Fibroblast of lung (primary cell): Measurements from ENCODE around the gene TSSC4. TPM values are rescaled to one million over a fixed set of nuclear protein-coding genes. Genes with fewer than 3 reads are reported as not detected.

Experiments used
- DNase-seq, 2 donors: peaks; one replicate each; pipeline versions ENCODE4 v3.0.0 to v3.0.0-alpha.2; 2010; ENCODE audit warnings: low read depth in 2 of 2
- H2AFZ ChIP-seq: 2 replicates; pipeline ENCODE4 v1.5.1; 2012; ENCODE audit warnings: low read length, control low read depth, inconsistent platforms
- H3K27ac ChIP-seq: 2 replicates; pipeline ENCODE4 v1.5.1; 2011; ENCODE audit warnings: low read length, control low read depth; ENCODE audit not compliant: insufficient read depth
- H3K27me3 ChIP-seq: 2 replicates; pipeline ENCODE4 v1.5.1; 2011; ENCODE audit warnings: mild to moderate bottlenecking, low read length; ENCODE audit not compliant: control insufficient read depth, insufficient read depth
- H3K36me3 ChIP-seq: 2 replicates; pipeline ENCODE4 v1.5.1; 2011; ENCODE audit warnings: low read length; ENCODE audit not compliant: control insufficient read depth, insufficient read depth
- H3K4me1 ChIP-seq: 2 replicates; pipeline ENCODE4 v1.5.1; 2011; ENCODE audit warnings: low read length; ENCODE audit not compliant: control insufficient read depth, insufficient read depth; ENCODE audit errors: extremely low read depth
- H3K4me2 ChIP-seq: 2 replicates; pipeline ENCODE4 v1.5.1; 2011; ENCODE audit warnings: low read length, control low read depth; ENCODE audit not compliant: insufficient read depth; ENCODE audit errors: extremely low read depth
- H3K4me3 ChIP-seq, 4 experiments: fragments of 200-600 bp in 1 of 4; sonication (generic) in 1 of 4; replicated peaks in 1 of 4; 2 replicates each; pipeline ENCODE4 v1.5.1; 2011 to 2016; ENCODE audit warnings: low read length in 4 of 4, low read depth in 3 of 4, mild to moderate bottlenecking in 3 of 4, control low read depth in 2 of 4, inconsistent platforms in 1 of 4, mixed read lengths in 1 of 4; ENCODE audit not compliant: insufficient read depth in 1 of 4; ENCODE audit errors: control extremely low read depth in 1 of 4
- H3K79me2 ChIP-seq: 2 replicates; pipeline ENCODE4 v1.5.1; 2012; ENCODE audit warnings: mild to moderate bottlenecking, low read length, inconsistent platforms; ENCODE audit not compliant: control insufficient read depth, insufficient read depth
- H3K9ac ChIP-seq: 2 replicates; pipeline ENCODE4 v1.5.1; 2011; ENCODE audit warnings: mild to moderate bottlenecking, low read length, control low read depth; ENCODE audit not compliant: insufficient read depth
- H3K9me3 ChIP-seq: 2 replicates; pipeline ENCODE4 v1.5.1; 2012; ENCODE audit warnings: low read depth, low read length; ENCODE audit not compliant: control insufficient read depth, insufficient read depth
- H4K20me1 ChIP-seq: 2 replicates; pipeline ENCODE4 v1.5.1; 2011; ENCODE audit warnings: low read length; ENCODE audit not compliant: control insufficient read depth, insufficient read depth; ENCODE audit errors: extremely low read depth
- CTCF ChIP-seq, 2 donors: IDR thresholded peaks in 1 of 2; conservative IDR thresholded peaks in 1 of 2; 1 replicate in 1 of 2; 2 replicates in 1 of 2; pipeline ENCODE4 v1.5.1; 2011 to 2012; ENCODE audit warnings: low read length in 2 of 2, control low read depth in 1 of 2, inconsistent platforms in 1 of 2, low read depth in 1 of 2, mild to moderate bottlenecking in 1 of 2
- EZH2 ChIP-seq: IDR thresholded peaks from 2 replicates; pipeline ENCODE4 v1.5.1; 2012; ENCODE audit warnings: low read length, control low read depth, mild to moderate bottlenecking; ENCODE audit errors: missing control alignments
- polyA plus RNA-seq, 2 donors: library from polyadenylated mRNA; depleted of rRNA in 1 of 2; stranded (reverse) in 1 of 2; unstranded in 1 of 2; fragments of >200 nt; gene quantifications; 2 replicates each; pipeline ENCODE4 v1.2.1, GENCODE V29; 2011 to 2012; ENCODE audit warnings: missing spikeins in 1 of 2
- total RNA-seq: library from RNA; depleted of rRNA; stranded (reverse); fragments of >200 nt; gene quantifications from 2 replicates; pipeline ENCODE4 v1.2.1, GENCODE V29; 2014

The TSSC4 gene
- total and polyA plus RNA-seq, 2 donors (not counting 1 experiment from before 2014, with no cell fraction given): 8.8 to 48.7 TPM

GRCh38 chr11:2420502-2421225 lies 20.1 kb downstream of the TSSC4 start:
- peak; percentile 43 to 63 for DNase-seq
- H2AFZ ChIP-seq: no peak overlapping the region

DNA sequence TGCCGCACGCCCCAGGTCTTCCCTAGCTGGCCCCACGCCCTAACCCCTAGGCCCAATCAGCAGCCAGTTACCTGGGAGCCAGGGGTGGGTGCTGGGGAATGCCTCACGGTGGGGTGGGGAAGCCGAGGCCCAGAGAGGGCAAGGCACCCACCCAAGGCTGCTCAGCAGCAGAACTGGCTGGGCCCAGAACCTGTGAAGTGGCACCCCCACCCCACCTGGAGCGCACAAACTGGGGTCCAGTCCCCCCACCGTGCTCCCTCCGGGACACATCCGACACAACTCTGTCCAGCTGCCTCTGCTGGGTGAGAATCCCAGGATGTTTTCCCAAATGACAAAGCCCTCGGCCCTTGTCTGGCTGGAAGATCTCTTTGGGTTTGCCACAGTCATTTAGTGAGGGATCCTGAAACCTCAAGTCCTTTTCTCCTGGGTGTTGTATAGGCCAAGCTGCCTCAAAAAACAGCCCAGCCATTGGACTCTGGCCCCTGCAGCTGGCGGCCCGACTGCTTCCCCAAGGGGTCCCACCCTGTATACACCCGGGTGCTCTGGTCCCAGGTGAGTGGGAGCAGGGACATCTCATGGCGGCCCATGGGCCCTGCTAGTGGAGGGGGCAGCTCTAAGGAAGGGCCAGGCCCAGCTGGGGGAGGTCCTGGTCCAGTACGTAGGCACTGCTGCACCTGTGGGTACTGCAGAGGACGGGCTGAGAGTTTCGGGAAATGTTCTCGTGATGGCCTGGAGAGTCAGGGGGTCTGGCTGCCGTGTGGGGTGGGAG lies 20.9 kb downstream of the TSSC4 start:
- no peak for DNase-seq
- no peaks in the 10 kb centered on the region for H3K4me1 ChIP-seq
- H3K27me3 ChIP-seq: no peaks in the 10 kb centered on the region
- H3K4me2 ChIP-seq: no peak overlapping the region
- no peaks in the 10 kb centered on the region for H3K9me3 ChIP-seq
- H3K36me3 ChIP-seq: no peaks in the 10 kb centered on the region
- no peak overlapping the region for H3K4me3 ChIP-seq
- H3K79me2 ChIP-seq: no peaks in the 10 kb centered on the region
- TF ChIP-seq CTCF (conservative IDR thresholded peaks at IDR 0.05 in 1 of 2, IDR thresholded peaks at IDR 0.05 in 1 of 2; ENCODE audit: low read depth in 1 of 2, low read length in 2 of 2) (no peak), EZH2 (no peak)
- no peaks in the 10 kb centered on the region for H4K20me1 ChIP-seq
- no peak overlapping the region for H2AFZ ChIP-seq
- no peak overlapping the region for H3K27ac ChIP-seq
- H3K9ac ChIP-seq: no peak overlapping the region

More at GRCh38 chr11:2420502-2421225, 20.1 kb downstream of the TSSC4 start:
- H3K9ac ChIP-seq: no peak overlapping the region
- H4K20me1 ChIP-seq: no peaks in the 10 kb centered on the region
- H3K36me3 ChIP-seq: no peaks in the 10 kb centered on the region
- no peak overlapping the region for H3K4me3 ChIP-seq
- no peak overlapping the region for H3K4me2 ChIP-seq
- H3K4me1 ChIP-seq: no peaks in the 10 kb centered on the region
- H3K9me3 ChIP-seq: no peaks in the 10 kb centered on the region
- H3K27ac ChIP-seq: no peak overlapping the region
- no peaks in the 10 kb centered on the region for H3K79me2 ChIP-seq
- H3K27me3 ChIP-seq: no peaks in the 10 kb centered on the region
- no peak for TF ChIP-seq EZH2
- peak; percentile 74 to 89 for TF ChIP-seq CTCF (conservative IDR thresholded peaks at IDR 0.05 in 1 of 2, IDR thresholded peaks at IDR 0.05 in 1 of 2; ENCODE audit: low read depth in 1 of 2, low read length in 2 of 2)

DNA sequence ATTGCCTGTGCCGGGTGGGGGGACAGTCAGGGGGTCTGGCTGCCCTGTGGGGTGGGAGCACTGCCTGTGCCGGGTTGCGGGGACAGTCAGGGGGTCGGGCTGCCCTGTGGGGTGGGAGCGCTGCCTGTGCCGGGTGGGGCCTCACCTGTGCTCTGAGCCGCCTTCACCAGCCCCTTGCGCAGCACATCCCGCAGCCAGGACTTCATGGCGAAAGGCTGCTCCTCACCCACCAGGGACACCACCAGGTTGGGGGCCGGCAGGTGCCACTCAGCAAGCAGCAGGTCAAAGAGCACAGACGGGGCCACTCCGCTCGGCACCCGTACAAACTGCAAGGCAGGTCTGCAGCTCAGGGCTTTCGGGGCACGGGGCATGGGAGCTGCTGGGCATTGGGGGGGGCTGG lies 21.4 kb downstream of the TSSC4 start:
- Histone ChIP-seq H3K36me3 (no peaks in the 10 kb centered on the region), H3K4me2 (no peak overlapping the region), H3K27me3 (no peaks in the 10 kb centered on the region), H3K9ac (no peak overlapping the region), H3K27ac (no peak overlapping the region), H3K4me1 (no peaks in the 10 kb centered on the region), H2AFZ (no peak overlapping the region), H3K9me3 (no peaks in the 10 kb centered on the region), H3K4me3 (no peak overlapping the region), H4K20me1 (no peaks in the 10 kb centered on the region), H3K79me2 (no peaks in the 10 kb centered on the region)
- no peak for DNase-seq
- TF ChIP-seq CTCF (conservative IDR thresholded peaks at IDR 0.05 in 1 of 2, IDR thresholded peaks at IDR 0.05 in 1 of 2; ENCODE audit: low read depth in 1 of 2, low read length in 2 of 2) (no peak), EZH2 (no peak)
